GM18870 (cell line): ENCODE measurements around the gene TAF4.

Experiments used
- ATAC-seq: cut with Tn5 transposase; IDR thresholded peaks from one replicate; pipeline ENCODE4 v1.9.1; 2021; ENCODE audit warnings: moderate library complexity; ENCODE audit not compliant: unreplicated experiment

TAF4 gene

DNA sequence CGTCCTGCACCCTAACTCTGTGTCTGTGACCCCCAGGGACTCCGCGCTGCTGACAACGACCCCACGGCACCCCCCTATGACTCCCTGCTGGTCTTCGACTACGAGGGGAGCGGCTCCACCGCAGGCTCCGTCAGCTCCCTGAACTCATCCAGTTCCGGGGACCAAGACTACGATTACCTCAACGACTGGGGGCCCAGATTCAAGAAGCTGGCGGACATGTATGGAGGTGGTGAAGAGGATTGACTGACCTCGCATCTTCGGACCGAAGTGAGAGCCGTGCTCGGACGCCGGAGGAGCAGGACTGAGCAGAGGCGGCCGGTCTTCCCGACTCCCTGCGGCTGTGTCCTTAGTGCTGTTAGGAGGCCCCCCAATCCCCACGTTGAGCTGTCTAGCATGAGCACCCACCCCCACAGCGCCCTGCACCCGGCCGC is 129.0 kb downstream of the TAF4 start:
- no peak for ATAC-seq

- no peak for ATAC-seq
Measured at GRCh38 chr20:61935926-61936700, 129.6 kb downstream of the TAF4 start.

- ATAC-seq = no peak
Measured at GRCh38 chr20:61934716-61935530, 130.8 kb downstream of the TAF4 start.

GRCh38 chr20:61933951-61934715 is 131.5 kb downstream of the TAF4 start:
- ATAC-seq = no peak

GRCh38 chr20:61933481-61933950 is 132.2 kb downstream of the TAF4 start:
- ATAC-seq = no peak

DNA sequence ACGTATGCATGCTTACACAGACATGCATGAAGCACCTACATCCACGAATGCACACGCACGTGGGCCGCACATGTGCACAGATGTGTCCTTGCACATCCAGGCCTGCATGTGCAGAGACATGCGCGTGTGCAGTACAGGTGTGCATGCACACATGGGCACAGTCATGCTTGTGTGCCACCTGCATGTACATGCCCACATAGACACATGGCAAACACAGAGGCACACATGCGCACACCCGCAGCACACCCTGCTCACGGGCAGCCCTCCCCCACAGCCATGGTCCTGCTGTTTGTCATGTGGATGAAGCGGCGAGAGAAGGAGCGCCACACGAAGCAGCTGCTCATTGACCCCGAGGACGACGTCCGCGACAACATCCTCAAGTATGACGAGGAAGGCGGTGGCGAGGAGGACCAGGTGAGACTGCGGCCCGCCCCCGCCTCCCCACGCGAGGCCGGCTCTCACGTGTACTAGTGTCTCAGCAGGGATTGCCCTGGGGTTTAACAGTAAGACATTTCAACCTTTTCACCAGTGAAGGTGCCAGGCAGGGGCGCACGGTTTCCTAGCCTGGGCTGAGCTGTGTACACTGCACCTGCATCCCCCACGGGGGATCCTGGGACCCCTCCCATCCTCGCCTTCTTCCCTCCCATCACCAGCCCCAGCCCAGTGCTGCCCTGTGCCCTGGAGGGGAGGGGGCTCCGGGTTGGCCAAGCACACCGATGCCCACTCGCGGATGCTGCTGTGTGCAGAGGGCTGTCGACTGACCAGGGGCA is 132.8 kb downstream of the TAF4 start:
- no peak for ATAC-seq

GRCh38 chr20:61932199-61932592 is 133.5 kb downstream of the TAF4 start:
- ATAC-seq = no peak

DNA sequence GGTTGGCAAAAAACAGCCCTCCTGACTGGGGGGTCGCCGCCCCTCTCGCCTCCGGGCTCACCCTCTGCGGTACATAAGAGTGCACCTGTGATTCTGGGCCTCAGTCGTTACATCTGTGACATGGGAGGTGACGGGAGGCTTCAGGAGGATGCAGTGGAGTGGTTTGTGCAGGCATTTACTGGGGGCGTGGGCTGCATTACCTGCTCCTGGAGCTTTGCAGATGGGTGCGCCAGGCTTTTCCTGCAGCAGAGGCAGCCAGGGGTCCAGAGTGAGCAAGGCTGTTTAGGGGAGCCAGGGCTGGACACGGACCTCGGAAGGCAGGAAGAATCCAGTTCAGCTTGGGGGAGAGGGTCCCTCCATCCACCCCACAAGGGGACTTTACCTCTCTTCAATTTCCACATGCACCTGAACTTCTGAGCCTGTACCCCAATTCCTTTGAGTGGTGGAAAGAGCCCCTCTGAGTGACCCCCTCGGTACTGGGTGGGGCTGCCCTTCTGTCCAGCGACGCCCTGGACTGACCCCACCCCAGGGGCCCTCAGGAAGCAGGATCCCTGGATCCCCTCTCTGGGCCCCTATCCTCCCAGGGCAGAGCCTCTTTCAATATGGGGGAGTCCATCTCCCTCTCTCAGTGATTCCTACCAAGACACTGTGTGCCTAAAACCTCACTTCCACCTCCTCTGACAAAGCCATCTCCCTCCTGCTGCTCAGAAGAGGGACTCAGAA is 134.0 kb downstream of the TAF4 start:
- ATAC-seq = no peak

GRCh38 chr20:61930776-61931475 is 134.8 kb downstream of the TAF4 start:
- ATAC-seq = no peak

GRCh38 chr20:61929971-61930666 is 135.6 kb downstream of the TAF4 start:
- ATAC-seq = no peak

- no peak for ATAC-seq
Measured at GRCh38 chr20:61929561-61929960, 136.1 kb downstream of the TAF4 start.

GRCh38 chr20:61927826-61928541 is 137.7 kb downstream of the TAF4 start:
- no peak for ATAC-seq

DNA sequence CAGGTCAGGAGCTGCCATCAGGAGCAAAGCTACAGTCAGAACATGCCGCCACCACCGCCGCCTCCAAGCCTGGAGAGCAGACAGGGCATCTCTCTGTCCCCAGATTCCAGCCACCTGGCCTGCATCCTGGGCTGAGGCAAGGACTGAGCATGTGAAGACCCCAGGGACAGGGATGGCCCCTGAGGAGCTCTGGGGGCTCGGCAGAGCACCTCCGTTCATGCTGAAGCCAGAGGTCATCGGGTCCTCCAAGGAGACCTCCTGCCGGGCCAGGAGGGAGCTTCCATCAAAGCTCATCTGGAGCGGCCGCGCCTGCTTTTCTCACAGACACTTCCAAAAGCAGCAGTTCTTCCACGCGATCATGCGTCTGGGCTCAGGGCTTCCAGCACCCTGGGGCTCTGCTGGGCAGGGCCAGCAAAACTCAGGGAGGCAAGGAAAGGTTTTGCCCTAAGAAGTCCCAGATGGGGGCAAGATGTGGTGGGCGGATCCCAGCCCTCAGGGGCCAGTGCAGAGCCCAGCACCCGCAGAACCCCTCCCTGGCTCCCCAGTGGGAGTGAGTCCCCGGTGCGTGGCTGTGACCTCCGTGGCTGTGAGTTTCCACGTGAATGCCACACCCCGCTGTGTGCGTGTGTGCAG is 138.4 kb downstream of the TAF4 start:
- no peak for ATAC-seq

- no peak for ATAC-seq
Measured at GRCh38 chr20:61926796-61927192, 138.9 kb downstream of the TAF4 start.

DNA sequence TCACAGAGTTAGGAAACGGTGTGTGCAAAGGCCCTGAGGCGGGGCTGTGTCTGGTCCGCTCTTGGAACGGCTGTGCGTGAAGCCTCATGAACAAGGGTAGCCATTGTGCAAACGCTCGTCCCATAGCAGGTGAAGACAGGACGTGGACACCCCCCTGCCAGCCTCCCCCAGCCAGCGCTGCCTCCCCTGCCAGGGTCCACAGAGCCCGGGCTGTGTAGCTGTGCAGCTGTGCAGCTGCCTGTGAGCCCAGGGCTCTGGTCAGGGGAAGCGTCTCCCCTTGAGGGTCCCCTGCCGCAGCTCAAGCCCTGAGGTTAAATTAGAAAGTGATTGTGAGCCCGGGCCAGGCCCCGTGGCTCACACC is 139.4 kb downstream of the TAF4 start:
- no peak for ATAC-seq

DNA sequence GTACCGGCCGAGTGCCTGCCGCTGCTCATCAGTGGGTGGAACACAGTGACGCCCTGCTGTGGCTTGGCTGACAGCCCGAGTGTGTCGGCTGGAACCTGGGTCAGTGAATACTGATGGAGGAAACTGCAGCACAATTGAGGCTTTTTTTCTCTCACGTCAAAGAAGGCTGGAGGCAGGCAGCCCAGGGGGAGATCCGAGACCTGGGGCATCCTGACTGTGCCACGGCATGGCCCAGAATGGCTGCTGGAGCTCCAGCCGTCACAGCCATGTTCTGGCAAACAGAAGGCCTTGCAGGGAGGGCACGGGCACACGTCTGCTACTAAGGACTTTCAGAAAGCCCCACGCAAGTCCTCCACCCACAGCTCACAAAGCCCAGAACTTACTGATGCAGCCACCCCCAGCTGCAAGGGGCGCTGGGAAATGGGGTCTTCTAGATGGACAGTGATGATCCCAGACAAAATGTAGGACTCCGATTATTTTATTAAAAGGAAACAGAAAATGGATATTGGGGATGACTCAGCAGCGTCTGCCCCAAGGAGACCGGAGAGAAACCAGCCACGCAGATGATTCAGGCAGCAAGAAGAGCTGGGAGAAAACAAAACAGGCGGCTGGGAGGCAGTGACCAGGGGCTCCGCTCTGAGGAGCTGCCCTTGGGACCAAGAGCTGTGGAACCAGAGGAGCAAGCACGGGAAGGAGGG is 140.0 kb downstream of the TAF4 start:
- ATAC-seq = no peak
